Measurements from ENCODE around the gene ZNF76.

DNA sequence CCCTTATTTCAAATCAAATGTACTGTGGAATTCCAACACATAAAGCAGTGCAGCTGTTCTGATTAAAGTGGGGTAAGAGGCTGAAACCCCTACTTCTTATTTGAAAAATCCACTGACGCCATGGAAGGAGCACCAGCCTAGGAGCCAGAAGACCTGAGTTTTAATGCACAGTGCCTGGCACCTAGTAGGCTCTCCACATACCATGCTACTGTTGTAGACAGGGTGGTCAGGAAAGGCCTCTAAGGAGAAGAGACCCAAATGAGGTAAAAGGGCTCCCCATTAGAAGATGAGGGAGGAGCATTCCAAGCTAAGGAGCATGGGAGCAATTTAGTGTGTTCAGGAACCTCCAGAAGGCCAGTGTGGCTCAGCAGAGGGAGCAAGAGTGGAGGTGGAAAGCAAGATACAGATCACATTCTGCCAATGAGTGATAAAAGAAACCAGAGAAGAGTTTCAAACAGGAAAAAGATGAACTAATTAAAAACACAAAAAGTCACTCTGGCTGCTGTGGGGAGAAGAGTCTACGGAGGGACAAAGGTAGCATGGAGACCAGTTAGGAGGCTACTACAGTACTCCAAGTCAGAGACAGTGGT lies 11.8 kb upstream of the ZNF76 start:
- TF ChIP-seq POLR2AphosphoS5 (IDR thresholded peaks at IDR 0.05): no peak
- TF ChIP-seq, protein P1, sequence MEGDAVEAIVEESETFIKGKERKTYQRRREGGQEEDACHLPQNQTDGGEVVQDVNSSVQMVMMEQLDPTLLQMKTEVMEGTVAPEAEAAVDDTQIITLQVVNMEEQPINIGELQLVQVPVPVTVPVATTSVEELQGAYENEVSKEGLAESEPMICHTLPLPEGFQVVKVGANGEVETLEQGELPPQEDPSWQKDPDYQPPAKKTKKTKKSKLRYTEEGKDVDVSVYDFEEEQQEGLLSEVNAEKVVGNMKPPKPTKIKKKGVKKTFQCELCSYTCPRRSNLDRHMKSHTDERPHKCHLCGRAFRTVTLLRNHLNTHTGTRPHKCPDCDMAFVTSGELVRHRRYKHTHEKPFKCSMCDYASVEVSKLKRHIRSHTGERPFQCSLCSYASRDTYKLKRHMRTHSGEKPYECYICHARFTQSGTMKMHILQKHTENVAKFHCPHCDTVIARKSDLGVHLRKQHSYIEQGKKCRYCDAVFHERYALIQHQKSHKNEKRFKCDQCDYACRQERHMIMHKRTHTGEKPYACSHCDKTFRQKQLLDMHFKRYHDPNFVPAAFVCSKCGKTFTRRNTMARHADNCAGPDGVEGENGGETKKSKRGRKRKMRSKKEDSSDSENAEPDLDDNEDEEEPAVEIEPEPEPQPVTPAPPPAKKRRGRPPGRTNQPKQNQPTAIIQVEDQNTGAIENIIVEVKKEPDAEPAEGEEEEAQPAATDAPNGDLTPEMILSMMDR (IDR thresholded peaks at IDR 0.05; ENCODE audit: poor library complexity, severe bottlenecking): no peak
- no peak for TF ChIP-seq EP300 (conservative IDR thresholded peaks at IDR 0.05; ENCODE audit: poor library complexity, severe bottlenecking)
- no peak for TF ChIP-seq EZH2 (IDR thresholded peaks at IDR 0.05; ENCODE audit: borderline replicate concordance, insufficient read depth, low read length, poor library complexity, severe bottlenecking)
- TF ChIP-seq, protein P2, sequence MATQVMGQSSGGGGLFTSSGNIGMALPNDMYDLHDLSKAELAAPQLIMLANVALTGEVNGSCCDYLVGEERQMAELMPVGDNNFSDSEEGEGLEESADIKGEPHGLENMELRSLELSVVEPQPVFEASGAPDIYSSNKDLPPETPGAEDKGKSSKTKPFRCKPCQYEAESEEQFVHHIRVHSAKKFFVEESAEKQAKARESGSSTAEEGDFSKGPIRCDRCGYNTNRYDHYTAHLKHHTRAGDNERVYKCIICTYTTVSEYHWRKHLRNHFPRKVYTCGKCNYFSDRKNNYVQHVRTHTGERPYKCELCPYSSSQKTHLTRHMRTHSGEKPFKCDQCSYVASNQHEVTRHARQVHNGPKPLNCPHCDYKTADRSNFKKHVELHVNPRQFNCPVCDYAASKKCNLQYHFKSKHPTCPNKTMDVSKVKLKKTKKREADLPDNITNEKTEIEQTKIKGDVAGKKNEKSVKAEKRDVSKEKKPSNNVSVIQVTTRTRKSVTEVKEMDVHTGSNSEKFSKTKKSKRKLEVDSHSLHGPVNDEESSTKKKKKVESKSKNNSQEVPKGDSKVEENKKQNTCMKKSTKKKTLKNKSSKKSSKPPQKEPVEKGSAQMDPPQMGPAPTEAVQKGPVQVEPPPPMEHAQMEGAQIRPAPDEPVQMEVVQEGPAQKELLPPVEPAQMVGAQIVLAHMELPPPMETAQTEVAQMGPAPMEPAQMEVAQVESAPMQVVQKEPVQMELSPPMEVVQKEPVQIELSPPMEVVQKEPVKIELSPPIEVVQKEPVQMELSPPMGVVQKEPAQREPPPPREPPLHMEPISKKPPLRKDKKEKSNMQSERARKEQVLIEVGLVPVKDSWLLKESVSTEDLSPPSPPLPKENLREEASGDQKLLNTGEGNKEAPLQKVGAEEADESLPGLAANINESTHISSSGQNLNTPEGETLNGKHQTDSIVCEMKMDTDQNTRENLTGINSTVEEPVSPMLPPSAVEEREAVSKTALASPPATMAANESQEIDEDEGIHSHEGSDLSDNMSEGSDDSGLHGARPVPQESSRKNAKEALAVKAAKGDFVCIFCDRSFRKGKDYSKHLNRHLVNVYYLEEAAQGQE (IDR thresholded peaks at IDR 0.05; ENCODE audit: borderline replicate concordance): no peak
- TF ChIP-seq TAF1 (IDR thresholded peaks at IDR 0.05; ENCODE audit: low read depth): no peak
- no peak for TF ChIP-seq MXI1 (conservative IDR thresholded peaks at IDR 0.05; ENCODE audit: poor library complexity, severe bottlenecking)
